ENCODE results near the gene KIRREL1.

Gene KIRREL1

DNA sequence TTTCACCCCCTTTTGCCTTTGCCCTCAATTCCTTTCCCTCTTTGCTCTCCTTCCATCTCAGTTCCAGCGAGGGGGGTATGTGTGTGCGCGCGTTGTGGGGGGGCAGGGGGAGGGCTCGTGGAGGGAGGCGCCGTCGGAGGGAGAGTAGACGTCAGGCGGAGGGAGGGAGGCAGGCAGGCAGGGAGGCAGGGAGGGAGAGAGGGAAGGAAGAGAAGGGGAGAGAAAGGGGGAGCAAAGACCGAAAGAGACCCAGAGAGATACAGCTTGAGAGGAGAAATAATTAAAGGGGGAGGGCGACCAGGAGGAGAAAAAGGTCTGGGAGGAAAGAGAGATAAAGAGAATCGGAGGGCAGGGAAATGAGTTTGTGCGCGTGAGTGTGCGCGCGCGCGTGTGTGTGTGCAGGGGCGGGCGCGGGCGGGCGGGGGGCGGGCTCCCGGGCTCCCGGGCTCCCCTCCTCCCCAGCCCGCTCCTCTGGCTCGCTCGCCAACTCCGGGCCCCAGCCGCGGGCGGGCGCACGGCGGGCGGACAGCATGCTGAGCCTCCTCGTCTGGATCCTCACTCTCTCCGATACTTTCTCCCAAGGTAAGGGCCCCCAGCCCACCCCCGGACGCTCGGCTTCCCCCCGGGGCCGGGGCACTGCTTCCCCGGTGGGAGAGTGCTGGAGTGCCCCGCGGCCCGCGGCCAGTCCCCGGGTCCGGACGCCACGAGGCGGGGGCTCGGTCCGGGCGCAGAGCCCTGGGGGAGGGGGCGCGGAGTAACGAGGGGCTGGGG is at the start of gene KIRREL1:
TSS of gene KIRREL1 (plus strand) at position 499 of the 771 bp plus-strand sequence. CDS start at position 531, 32 bp downstream.
- DNase-seq (ENCODE audit: low read depth in 2 of 2) = no peak

DNA sequence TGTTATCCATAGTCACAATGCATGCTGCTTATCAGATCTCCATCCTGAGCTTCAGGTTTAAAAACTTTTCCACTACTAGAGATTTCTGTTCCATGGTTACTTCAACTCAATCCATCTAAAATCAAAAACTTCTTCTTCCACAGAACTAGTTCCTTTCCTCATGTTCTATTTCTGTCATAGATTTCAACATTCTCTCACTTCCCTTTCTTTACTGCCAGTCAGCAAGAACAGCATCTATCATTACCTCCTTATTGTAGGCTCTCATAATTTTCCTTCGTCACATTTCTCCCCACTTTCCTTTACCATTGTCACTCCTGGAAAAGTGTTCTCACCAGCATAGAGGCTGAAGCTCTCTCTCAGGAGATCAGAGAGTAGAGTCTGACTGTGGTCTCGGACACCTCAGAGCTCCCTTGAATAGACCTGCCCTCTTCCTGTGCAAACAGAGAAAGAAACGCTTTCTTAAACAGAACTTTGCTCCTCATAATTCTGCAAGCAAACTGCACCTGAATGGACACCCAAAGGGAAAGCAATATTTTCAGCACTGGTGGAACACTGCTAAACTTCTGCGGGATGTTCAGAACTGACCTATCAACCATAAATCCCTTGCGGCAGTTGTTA is 48.7 kb upstream of the KIRREL1 start:
- DNase-seq (ENCODE audit: low read depth in 2 of 2) = no peak

DNA sequence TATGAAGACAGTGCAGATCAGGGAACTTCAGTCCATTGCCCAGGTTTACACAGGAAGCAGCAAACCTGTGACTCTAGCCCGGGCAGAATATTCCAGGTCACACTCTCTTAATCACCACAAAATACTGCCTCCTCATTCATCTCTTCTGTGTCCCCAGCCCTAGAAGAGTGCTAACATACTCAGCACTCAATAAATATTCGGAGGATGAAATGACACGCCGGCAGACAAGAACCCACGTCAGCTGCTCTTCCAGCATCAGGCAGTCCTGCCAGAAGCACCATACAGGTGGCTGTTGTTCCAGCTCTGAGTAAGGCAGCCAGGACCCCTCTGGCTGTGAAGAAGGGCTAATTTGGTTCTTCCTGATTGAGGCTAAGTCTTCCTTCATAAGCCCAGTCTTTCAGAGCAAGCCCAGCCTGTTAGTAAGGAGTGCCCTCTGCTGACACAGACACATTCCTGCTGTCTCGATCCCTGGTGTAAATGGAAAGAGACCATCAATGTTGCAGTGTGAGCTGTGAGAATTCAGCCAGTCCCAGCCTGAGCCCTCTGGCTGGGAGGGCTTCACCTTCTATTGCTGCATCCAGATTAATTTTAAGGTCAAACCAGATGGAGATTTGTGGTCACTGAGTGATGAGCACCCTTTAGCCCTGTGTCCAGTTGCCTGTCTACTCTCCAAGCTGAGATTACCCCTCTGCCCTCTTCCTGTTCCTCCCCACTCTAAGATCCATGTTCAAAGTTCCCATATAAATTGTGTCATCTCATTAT is 45.0 kb upstream of the KIRREL1 start:
- no peak for DNase-seq (ENCODE audit: low read depth in 2 of 2)

DNA sequence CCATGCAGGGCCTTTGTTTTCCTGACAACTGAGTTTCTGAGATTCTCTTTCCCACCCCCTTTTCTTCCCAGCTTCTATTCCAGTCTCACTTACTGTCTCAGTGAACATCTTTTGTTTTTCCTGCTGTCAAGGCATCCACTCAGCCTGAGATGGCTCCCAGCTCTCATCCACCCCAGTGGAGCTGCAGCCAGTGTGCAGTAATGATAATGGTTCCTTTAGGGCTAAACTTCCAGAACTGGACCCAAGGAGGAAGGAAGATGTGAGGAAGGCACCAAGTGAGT is 44.4 kb upstream of the KIRREL1 start:
- no peak for DNase-seq (ENCODE audit: low read depth in 2 of 2)

DNA sequence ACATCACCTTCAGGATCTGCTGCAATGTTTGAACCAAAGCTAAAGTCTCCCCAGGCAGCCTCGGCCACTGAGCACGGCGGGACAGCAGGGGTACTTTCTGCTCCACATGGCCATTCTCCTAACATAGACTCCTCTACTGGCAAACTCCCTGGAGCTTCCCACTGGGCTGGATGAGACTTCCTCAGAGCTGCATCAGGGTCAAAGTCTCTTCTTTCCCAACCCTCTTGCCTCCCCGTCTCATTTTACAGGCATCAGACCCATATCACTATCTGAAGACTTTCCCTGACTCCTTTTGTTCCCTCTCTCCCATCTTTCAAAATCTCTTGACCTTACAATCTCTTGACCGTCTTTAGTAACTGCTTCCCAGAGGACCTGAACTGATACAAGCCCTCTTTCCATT is 42.2 kb upstream of the KIRREL1 start:
- no peak for DNase-seq (ENCODE audit: low read depth in 2 of 2)

DNA sequence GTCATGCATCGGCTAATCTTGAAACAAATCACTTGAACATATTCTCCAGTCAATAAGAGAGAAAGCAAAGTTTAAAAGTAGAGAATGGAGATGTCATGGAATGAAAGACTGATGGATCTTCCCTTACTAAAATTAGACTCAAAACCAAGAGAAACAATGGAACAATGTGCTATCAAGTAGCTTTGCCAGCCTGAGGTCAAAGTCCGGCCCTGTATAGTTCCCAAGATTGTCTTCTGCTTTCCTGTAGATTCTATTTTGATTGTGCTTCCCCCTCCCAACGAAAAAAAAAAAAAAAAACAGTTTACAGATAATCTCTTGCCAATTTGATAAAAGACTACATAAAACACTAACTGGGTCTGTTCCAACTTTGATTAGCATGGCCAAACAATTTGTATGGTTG is 40.8 kb upstream of the KIRREL1 start:
- no peak for DNase-seq (ENCODE audit: low read depth in 2 of 2)

DNA sequence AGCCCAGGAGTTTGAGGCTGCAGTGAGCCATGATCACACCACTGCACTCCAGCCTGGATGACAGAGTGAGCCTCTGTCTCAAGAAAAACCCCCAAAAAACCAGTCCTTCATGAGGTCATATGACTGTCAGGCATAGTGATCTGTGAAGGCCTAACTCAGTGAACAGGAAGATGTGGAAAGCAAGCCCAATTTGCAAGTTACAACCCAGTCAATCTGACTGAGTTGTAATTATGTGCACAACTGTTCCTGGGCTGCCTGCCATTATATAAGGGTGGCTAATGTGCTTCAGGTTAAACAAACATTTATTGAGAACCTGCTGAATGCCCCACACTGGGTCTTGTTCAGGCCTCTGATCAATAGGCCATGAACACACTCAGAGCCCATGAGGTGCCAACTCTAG is 38.2 kb upstream of the KIRREL1 start:
- DNase-seq (ENCODE audit: low read depth in 2 of 2) = no peak

DNA sequence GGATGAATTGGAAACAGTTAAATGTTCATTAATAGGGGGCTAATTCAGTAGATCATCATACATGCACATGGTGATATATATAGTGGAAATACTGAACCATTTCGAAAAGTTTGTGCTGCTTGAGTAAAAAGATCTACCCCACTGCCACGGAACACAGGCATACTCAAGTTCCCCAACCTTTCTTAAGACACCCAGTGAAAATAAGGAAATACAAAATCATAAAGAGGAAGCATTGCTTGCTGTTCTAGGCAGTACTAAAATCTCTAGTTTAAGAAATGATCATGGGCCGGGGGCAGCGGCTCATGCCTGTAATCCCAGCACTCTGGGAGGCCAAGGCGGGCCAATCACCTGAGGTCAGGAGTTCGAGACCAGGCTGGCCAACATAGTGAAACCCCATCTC is 37.6 kb upstream of the KIRREL1 start:
- no peak for DNase-seq (ENCODE audit: low read depth in 2 of 2)

DNA sequence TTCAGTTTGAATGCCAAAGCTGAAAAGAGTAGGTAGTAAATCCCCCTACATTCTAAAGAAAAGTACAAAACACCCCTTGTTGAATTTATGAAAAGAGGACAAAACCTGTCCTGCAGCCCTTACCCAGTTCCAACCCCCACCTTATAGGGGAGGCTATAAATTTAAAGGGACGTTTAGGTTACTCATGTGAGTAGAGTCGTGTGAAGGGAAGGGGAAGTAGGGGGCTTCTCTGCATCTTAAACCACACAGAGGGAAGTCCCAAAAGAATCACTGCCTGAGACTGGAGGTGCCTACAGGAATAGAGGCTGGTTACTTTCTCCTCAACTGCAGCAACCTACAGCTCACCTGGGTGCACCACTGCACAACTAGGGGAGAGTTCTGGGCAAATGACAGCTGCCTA is 36.7 kb upstream of the KIRREL1 start:
- no peak for DNase-seq (ENCODE audit: low read depth in 2 of 2)

DNA sequence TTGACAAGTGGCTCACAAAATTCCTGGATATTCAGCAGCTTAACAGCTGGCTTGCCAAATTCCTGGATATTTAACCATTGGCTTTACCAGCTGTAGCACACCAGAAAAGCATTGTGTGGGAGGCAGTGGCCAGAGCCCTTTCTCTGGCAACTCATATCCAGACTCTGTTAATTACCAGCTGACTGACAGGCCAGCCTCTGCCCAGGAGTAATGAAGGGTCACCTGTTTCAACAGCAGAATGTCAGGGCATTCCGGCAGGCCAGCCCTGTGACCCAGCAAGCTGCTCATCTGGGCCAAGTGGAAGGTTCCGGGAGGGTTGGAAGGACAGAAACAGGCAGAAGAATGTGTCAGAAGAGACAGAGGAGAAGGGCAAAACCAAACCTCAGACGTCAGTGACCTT is 35.2 kb upstream of the KIRREL1 start:
- no peak for DNase-seq (ENCODE audit: low read depth in 2 of 2)

DNA sequence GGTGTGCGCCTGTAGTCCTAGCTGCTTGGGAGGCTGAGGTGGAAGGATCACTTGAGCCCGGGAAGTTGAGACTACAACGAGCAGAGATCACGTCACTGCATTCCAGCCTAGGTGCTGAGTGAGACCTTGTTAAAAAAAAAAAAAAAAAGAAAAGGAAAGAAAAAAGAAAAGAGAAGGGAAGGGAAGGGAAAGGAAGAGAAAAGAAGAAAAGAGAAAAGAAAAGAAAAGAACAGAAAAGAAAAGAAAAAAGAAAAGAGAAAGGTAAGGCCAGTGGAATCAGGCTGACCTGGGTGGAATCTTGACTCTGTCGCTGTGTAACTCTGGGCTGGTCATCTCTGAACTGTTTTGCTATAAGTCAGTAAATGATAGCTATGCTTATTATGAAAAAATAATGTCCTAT is 33.7 kb upstream of the KIRREL1 start:
- DNase-seq (ENCODE audit: low read depth in 2 of 2) = no peak

DNA sequence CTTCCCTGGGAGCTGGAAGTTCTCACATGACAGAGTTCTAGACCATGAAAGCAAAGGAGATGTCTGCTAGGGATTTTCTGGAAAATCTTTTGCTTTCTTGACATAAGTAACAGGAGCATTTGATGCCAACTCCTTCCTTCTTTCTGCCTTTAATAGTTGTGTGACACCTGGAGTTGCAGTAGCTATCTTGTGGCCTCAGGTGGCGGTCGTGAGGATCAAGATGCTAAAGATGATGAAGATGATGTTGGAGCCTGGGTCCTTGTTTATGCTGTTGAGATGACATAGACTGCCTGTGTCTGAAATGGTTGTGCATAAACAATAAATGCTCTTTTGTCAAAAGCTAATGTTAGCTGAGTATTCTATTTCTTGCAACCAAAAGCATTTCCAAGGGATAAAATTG is 32.7 kb upstream of the KIRREL1 start:
- DNase-seq (ENCODE audit: low read depth in 2 of 2) = no peak

DNA sequence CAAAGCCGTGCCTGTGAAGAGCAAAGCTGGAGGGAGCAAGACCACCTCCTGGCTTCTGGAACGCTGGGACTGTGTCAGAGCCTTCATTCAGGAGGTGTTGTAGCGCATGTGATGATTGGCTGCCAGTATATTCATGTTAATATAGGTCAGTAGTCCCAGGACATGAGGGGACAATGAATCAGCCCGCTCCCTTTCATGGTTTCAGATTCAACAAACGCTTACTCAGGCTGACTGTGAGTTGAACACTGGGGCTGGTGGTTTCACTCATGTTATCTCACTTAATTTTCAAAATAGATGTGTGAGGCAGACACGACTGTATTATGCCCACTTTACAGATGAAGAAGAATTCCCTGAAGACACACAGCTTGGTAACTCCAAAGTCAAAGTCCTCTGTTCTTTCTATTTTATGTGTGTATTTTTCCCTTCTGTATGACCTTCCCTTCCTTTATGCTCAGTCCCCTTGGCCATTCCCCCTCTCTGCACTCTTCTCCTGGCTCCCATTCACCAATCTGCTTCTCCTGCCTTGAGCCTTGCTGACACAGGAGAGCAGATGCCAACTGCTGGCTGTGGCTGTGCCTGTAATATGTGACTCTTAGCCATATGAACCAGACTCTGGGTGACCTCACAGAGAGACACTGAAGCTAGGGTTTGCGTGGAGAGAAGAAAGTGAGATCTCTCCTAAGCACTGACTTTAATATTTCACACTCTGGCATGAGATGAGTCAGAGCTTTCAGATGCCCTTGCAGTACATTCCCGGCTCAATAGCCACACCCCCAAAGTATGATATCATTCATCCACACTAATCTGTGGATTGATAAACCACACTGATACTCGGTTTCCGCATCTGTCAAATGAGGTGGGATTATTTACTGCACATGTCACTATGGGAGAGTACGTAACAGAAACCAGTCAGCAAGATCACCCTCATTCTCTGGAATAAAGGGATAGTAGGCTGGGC is 31.4 kb upstream of the KIRREL1 start:
- no peak for DNase-seq (ENCODE audit: low read depth in 2 of 2)

DNA sequence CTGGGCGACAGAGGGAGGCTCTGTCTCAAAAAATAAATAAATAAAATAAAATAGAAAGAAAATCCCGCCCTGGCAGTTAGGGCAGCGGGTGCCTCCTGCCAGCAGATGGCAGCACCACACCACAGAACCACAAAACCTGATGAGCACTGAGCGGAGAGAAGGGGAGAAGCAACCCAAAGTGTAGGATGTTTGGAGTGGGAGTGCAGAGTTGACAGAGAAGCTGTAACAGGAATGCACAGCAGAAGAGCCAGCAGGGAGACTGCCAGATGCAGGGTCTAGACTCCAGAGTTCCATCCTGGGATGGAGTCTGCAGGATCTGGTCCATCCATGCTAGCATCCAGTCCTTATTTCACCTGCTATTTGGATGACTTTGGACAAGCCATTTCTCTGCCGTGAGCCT is 29.7 kb upstream of the KIRREL1 start:
- DNase-seq (ENCODE audit: low read depth in 2 of 2) = no peak

DNA sequence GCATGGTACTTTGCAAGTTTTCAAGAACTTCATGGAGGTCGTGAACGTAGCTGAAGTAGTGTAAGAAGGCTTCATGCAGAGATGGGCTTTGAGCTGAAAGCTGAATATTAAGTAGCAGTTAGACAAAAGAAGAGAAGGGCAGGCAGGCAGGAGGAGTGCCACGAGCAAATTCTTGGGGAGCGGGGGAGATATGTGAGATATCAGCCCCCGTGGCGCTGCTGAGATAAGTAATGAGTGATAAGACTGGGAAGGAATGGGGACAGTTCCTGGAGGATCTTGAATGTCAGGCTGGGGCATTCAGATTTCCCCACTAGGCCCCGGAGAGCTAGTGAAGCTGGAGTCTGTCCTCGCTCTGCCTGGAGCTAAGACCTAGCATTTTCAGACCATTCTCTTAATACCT is 27.9 kb upstream of the KIRREL1 start:
- DNase-seq (ENCODE audit: low read depth in 2 of 2) = no peak

DNA sequence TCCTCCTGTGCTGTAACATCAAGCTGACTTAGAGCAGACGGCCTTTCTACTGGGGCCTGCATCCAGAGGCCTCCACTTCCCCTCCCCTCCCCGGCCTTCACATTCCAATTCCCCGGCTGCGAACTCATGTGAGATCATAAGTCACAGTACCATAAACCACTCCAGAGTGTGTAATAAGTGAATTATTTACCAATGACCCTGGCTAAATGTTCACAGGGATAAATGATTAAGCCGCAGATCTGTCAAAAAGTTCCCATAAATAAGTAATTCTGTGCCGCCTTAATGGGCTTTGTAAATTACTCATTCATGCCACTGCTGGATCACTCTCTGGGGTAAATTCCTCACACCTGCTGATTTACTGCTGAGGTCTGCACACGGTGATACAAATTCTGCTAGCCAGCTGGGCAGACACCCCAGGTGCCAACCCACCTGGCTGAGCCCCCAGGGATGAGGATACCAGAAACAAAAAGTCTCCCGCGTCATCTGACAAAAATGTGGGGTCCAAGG is 27.4 kb upstream of the KIRREL1 start:
- no peak for DNase-seq (ENCODE audit: low read depth in 2 of 2)

DNA sequence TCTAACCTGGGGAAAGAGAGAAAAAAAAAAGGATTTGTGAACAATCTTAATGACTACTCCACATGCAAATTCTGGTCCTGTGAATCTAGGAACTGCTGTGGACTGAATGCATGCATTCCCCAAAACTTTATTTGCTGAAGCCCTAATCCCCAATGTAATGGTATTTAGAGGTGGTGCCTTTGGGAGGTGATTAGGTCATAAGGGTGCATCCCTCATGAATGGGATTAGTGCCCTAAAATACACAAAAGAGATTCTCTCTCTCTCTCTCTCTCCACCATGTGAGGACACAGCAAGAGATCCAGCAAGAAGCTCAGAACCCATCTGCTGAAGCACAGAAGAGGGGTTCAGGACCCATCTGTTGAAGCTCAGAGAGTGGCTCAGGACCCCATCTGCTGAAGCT is 26.2 kb upstream of the KIRREL1 start:
- no peak for DNase-seq (ENCODE audit: low read depth in 2 of 2)

DNA sequence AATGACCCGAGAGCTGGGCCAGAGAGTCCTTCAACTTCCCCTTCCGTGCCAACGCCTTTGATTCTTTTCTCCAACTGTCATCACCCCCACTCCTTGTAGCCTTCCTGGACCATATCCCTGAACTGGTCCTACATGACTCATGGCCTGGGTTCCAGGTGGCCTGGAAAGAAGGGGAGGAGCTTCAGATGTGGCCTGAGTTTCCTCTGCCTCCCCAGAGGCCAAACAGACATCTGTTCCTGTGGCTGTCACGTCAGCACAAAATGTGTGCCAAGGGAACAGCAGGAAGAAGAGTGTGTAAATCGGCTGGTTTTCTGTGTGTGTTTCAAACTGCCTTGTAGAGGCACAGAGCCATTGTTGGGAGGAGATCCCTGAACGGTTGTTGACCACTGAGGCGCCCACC is 24.9 kb upstream of the KIRREL1 start:
- no peak for DNase-seq (ENCODE audit: low read depth in 2 of 2)

DNA sequence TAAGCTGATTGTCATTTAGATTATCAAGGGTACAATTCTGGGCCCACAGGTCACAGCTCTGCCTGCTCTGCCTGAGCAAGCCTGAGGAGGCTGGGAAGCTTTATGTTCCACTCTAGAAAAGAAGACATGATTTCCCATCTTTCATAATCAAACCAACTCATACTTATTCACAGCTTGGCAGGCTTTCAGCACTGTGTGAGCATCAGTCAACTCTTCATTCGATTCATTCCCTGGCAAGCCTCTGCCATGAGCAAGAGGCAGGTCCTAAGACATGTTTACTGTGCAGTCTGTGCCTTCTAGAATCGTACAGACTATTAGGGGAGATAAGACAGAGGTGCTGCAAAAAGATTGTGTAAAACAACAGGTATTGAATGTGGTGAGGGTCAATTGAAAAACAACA is 24.5 kb upstream of the KIRREL1 start:
- DNase-seq (ENCODE audit: low read depth in 2 of 2) = no peak

DNA sequence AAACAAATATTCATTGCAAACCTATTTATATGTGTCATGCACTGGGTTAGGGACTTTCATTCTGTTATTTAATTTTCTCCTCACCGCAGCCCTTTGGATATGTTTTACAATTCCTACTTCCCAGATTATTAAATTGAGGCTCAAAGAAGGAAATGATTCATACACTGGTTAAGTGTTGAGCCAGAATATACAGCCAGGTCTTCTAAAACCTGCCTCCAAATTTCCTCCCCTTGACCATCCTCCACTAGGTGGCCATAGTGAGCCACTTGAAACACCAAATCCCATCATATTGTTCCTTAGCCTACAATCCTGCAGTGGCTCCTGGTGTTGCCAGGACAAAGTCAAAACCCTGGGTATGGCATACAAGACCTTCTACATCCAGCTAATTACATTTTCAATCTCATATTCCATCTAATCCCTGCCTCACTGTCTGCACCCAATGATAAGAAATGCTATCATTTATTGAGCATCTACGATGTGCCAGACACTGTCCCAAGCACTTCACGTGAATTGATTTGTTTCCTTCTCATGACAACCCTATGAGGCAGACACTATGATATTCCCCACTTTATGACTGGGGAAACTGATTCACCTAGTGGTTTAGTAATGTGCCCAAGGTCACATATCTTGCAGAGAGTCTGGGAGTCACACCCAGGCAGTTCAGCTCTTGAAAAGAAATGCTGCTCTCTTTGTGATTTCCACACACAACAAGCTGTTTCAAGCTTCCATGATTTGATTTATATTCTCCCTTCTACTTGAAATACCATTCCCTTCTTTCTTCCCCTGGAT is 23.6 kb upstream of the KIRREL1 start:
- no peak for DNase-seq (ENCODE audit: low read depth in 2 of 2)

DNA sequence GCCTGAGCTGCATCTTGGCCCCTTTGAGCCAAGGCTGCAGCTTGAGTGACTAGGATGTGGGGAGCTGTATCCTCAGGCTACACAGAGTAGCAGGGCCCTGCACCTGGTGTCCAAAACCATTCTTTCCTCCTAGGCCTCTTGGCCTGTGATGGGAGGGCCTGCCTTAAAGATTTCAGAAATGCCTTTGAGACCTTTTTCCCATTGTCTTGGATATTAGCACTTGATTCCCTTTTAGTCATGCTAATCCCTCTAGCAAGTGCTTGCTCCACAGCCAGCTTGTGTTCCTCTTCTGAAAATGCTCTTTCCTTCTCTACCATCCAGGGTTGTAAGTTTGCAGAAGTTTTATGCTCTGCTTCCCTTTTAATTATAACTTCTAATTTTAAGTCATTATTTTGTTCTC is 21.7 kb upstream of the KIRREL1 start:
- DNase-seq (ENCODE audit: low read depth in 2 of 2) = no peak

Data from stimulated activated CD8-positive, alpha-beta memory T cell treated with anti-CD3 and anti-CD28 coated beads, Interleukin-2, amount 100 ng/mL, for 1 hour (primary cell).